Activated CD8-positive, alpha-beta memory T cell treated with anti-CD3 and anti-CD28 coated beads for 1 hour (primary cell): Measurements from ENCODE around the gene DBF4.
A peak's percentile ranks its signal among the peaks of the same experiment; 100 is the strongest.
"Not testable (repeated sequence)": the region's sequence is repeated elsewhere in the genome, so short reads cannot be mapped to it uniquely, and the experiment has no call there.

ENCODE experiments used
- DNase-seq, 2 donors: peaks; one replicate each; pipeline ENCODE4 v3.0.0-alpha.2; 2020; ENCODE audit warnings: low read depth in 1 of 2; ENCODE audit errors: extremely low read depth in 1 of 2

DBF4 gene

DNA sequence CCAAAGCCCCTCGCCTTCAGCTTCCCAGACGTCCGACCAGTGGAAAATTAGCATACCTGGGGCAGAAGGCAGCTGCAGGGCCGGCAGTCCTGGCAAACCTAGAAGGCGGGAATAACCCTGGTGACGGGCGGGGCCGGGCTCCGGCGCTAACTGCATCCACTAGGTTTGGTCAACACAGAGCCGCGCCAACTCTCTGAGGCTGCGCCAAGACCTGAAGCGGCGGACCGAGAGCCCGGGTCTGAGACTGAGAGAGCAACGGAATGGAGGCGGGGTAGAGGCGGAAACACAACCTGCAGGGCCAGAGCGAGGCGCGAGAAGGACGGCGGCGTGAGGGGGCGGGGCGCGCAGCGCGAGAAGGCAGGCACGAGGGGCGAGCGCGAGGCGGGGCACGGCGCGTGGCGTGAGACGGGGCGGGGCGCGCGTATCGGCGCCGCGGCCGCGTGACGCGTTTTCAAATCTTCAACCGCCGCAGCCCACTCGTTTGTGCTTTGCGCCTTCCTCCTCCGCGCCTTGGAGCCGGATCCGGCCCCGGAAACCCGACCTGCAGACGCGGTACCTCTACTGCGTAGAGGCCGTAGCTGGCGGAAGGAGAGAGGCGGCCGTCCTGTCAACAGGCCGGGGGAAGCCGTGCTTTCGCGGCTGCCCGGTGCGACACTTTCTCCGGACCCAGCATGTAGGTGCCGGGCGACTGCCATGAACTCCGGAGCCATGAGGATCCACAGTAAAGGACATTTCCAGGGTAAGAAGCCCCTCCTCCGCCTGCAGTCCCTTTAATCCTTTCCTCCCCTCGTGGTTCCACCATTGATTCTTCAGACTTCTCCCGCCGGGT, at the start of gene DBF4, which contains the start of gene SLC25A40:
DBF4 (plus strand) TSS at position 454 of the 829 bp plus-strand sequence; CDS start at position 694, 240 bp downstream.
SLC25A40 (minus strand) TSS at position 321 of the 829 bp plus-strand sequence. CDS start 17,633 bp downstream, outside the sequence.
- peak; percentile 82 to 90 for DNase-seq

DNA sequence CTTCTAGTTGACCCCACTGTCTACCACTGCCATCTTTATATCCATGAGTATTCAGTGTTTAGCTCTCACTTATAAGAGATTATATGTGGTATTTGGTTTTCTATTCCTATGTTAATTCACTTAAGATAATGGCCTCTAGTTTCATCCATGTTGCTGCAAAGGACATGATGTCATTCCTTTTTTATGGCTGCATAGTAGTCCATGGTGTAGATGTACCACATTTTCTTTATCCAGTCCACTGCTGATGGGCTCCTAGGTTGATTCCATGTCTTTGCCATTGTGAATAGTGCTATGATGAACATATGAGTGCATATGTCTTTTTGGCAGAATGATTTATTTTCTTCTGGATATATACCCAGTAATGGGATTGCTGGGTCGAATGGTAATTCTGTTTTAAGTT, 47.9 kb upstream of the DBF4 start:
- DNase-seq = not testable (repeated sequence)

DNA sequence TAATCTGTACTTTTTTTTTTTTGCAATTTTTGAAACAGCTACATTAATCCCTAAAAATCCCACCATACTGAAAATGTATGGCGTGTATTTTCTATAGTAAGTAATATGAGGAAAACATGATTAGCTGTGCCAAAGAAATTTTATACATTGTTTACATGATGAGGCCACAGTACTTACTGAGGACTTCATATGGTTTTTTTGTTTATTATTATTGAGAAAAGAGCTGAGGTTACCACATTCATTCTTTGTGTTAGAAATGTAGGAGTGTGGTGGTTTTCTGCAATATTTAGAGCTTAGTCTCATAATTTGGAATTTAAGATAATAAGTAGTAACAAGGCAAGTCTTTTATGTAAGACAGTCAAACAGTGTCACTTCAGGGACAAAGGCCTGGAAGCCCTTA, 45.2 kb upstream of the DBF4 start:
- DNase-seq = no peak

- DNase-seq = no peak
Measured at GRCh38 chr7:87833130-87833529, 43.2 kb upstream of the DBF4 start.

- DNase-seq = no peak
Measured at GRCh38 chr7:87837597-87837996, 38.7 kb upstream of the DBF4 start.

DNA sequence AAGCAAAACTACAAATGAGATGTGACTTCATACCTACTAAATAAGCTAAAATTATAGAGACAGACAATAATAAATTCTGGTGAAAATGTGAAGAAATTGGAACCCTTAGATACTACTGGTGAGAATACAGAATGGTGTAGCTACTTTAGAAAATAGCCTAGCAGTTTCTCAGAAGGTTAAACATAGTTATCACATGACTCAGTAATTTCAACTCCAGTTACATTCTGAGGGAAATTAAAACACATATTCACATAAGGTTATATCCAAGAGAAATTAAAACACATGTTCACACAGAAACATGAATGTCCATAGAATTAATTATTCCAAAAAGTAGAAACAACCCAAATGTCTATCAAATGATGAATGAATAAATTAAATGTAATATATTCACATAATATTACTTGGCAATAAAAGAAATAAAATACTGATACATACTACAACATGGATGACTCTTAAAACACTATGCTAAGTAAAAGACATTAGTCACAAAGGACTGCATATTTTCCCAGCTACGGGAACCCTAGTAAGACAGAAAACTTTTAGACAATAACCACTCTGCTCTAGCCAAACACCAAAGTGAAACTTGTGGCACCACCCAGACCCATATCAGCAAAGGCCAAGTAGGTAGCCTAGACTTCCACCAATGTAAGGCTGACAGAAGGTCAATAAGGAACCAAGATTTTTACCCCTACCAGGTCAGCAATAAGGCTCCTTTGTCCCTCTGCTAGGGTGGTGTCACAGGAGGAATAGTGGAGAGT, 25.3 kb upstream of the DBF4 start:
- DNase-seq = no peak

GRCh38 chr7:87852306-87852705, 24.0 kb upstream of the DBF4 start:
- DNase-seq = no peak

DNA sequence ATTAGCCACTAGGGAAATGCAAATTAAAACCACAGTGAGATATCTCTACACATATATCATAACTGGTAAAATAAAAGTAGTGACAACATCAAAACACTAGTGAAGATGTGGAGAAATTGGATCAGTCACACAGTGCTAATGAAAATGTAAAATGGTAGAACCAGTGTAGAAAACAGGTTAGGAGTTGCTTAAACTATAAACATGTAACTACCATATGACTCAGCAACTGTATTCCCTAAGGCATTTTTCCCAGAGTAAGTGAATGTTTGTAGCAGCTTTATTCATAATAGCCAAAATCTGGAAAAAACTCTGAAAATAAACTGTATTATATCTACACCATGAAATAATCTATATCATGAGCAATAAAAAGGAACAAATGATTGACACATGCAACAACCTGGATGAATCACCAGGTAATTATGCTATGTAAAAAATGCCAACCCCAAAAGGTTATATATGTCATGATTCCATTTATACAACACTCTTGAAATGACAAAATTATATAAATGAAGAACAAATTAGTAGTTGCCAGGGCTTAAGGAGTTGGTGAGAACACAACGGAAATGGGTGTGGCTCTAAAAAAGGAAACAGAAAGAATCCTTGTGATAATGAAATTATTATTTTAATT, 22.9 kb upstream of the DBF4 start:
- DNase-seq = no peak

DNA sequence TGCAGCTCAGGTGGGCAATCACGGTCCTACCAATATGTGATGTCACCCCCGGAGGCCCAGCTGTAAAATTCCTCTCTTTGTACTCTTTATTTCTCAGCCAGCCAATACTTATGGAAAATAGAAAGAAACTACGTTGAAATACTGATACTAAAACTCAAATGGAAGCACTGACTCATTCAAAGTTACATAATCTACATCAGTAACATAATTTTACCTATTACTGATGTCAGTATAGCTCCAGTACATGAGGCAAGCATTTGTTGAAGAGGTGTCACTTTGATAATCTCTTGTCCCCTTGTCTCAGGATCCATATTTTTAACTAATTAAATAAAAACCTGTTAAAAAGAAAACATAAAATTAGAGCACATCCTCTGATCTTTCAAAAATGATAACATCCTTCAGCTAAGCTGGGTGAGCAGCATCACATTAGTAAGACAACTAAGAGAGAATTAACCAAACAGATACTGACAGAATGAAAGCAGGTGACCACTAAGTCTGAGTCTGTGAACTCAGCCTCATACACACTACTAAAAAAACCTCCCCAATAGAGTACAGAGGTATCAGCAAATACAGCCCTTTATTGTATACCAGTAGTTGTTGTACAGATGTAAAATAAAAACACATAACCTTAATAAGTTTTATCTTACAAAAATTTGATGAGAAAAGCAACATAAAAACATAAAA, 17.7 kb upstream of the DBF4 start:
- DNase-seq = no peak

DNA sequence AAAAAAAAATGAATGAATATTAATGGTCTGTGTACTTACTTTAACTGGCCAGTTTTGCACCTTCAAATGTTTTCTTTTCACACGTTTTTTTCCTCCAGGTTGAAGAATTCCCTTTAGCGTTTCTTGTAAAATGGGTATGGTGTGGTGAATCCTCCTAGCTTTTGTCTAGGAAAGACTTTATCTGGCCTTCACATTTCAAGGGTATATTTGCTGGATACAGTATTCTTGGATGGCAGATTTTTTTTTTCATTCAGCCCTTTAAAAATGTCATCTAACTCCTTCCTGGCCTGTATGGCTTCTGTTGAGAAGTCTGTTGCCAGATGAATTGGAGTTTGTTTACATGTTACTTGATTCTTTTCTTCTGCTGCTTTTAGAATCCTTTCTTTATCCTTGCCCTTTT, 10.2 kb upstream of the DBF4 start:
- no peak for DNase-seq

- not testable (repeated sequence) for DNase-seq
Measured at GRCh38 chr7:87866533-87866932, 9.8 kb upstream of the DBF4 start.

DNA sequence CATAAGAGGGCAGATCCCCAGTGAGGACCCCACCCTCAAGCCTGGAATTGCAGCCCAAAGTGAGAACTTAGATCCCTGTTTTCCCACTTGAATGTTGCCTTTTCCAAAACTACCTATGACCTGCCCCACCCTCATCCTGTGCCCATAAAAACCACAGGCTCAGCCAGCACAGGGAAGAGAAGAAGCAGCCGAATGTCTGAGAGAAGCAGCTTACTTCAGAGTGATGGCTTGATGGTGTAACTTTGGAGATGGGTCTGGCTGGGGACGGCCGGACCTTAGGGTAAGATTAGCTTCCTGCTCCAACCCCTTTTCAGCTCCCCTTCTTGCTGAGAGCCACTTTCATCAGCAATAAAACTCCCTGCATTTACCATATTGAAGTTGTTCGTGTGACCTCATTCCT, 5.8 kb upstream of the DBF4 start:
- DNase-seq = no peak

DNA sequence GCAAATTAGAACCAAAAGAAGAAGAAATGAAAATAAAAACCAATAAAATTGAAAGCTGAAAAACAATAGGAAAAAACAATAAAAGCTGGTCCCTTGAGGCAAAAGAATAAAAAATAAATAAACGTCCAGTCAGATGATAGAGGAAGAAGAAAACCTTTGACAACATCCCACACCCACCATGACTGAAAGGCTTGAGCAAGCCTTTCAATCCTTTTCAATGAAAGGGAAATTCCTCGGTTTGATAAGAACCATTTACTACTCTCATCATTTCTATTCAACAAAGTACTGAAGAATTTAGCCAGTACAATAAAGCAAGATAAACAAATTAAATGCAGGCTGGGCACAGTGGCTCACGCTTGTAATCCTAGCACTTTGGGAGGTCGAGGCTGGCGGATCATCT, 3.9 kb upstream of the DBF4 start:
- no peak for DNase-seq

- not testable (repeated sequence) for DNase-seq
Measured at GRCh38 chr7:87873328-87873727, 3.0 kb upstream of the DBF4 start.

- no peak for DNase-seq
Measured at GRCh38 chr7:87874066-87874465, 2.2 kb upstream of the DBF4 start.

GRCh38 chr7:87875151-87876039, 898 bp upstream of the DBF4 start:
- DNase-seq = no peak

DNA sequence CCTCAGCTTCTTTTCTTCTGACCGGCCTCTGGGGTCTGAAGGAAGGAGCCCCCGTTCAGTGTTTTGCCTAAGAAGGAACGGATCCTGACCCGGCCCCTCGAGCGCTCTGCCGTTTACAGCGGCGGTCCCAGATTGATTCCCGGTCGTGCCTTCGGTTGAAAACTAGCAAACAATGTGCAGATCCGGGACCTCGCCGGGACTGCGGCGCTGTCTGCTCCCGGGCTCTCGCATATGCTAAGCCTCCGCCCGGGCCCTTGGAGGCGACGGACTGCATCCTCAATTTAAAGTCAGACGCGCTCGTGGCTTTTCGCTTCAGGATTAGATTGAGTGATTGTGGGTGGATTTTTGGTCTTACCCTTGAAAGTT, 559 bp downstream of the DBF4 start:
- peak in 1 of 2 donors; percentile 20 for DNase-seq

DNA sequence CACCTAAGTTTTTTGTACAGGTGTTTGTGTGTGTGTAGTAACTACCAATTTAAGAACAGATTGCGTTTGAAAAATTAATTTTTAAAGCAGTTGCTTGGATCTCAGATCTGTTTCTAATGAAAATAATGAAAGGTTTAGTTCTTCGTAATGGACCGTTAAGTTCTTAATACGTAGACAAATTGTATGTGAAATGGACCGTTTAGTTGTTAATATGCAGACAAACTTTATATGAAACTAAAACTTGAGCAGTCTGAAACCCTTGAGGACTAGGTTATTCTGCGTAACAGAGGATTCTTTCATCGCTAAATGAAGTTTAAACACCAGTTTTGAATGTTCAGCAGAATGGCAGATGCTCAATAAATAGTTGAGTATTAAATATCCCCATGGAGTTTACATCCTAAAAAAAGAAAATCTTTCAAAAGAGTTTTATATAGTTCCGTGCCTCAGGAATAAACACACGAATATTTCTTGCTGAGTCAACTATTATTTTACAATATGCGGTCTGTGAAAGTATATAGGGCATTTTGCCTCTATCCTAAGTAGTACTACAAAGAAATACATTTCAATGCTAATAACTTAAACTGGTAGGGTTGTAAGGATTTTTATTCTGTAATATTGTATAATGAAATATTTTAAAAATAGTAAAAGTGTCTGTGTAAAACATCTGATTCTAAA, 1.2 kb downstream of the DBF4 start:
- no peak for DNase-seq

- no peak for DNase-seq
Measured at GRCh38 chr7:87878208-87878735, 2.0 kb downstream of the DBF4 start.
